ENCODE data around the gene RFESD.

- no peak for TF ChIP-seq EZH2 (IDR thresholded peaks at IDR 0.05; ENCODE audit: low read depth)
- TF ChIP-seq CTCF (conservative IDR thresholded peaks at IDR 0.05), result no peak
Measured at GRCh38 chr5:95623706-95624105, 22.9 kb upstream of the RFESD start.
